ENCODE results near the gene SLC46A1.

The SLC46A1 gene

GRCh38 chr17:28390984-28391383 is 15.0 kb downstream of the SLC46A1 start:
- TF ChIP-seq ZFP3 (CRISPR knock-in tag; IDR thresholded peaks at IDR 0.05) (no peak), CSDC2 (CRISPR knock-in tag; IDR thresholded peaks at IDR 0.05) (no peak), BACH2 (CRISPR knock-in tag; IDR thresholded peaks at IDR 0.05; ENCODE audit: borderline replicate concordance) (no peak), ZNF70 (CRISPR knock-in tag; IDR thresholded peaks at IDR 0.05) (no peak), ISL1 (CRISPR knock-in tag; IDR thresholded peaks at IDR 0.05) (no peak), TSHZ2 (CRISPR knock-in tag; IDR thresholded peaks at IDR 0.05) (no peak), TOX (CRISPR knock-in tag; IDR thresholded peaks at IDR 0.05; ENCODE audit: borderline replicate concordance) (no peak), SNAI2 (CRISPR knock-in tag; IDR thresholded peaks at IDR 0.05) (no peak), RARB (CRISPR knock-in tag; IDR thresholded peaks at IDR 0.05) (no peak), ZNF565 (CRISPR knock-in tag; conservative IDR thresholded peaks at IDR 0.05; ENCODE audit: low read depth) (no peak), CSRNP3 (CRISPR knock-in tag; IDR thresholded peaks at IDR 0.05) (no peak)
- TF ChIP-seq, protein P1, sequence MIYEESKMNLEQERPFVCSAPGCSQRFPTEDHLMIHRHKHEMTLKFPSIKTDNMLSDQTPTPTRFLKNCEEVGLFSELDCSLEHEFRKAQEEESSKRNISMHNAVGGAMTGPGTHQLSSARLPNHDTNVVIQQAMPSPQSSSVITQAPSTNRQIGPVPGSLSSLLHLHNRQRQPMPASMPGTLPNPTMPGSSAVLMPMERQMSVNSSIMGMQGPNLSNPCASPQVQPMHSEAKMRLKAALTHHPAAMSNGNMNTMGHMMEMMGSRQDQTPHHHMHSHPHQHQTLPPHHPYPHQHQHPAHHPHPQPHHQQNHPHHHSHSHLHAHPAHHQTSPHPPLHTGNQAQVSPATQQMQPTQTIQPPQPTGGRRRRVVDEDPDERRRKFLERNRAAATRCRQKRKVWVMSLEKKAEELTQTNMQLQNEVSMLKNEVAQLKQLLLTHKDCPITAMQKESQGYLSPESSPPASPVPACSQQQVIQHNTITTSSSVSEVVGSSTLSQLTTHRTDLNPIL (CRISPR knock-in tag; IDR thresholded peaks at IDR 0.05; ENCODE audit: low read depth): no peak
- TF ChIP-seq, protein P2, sequence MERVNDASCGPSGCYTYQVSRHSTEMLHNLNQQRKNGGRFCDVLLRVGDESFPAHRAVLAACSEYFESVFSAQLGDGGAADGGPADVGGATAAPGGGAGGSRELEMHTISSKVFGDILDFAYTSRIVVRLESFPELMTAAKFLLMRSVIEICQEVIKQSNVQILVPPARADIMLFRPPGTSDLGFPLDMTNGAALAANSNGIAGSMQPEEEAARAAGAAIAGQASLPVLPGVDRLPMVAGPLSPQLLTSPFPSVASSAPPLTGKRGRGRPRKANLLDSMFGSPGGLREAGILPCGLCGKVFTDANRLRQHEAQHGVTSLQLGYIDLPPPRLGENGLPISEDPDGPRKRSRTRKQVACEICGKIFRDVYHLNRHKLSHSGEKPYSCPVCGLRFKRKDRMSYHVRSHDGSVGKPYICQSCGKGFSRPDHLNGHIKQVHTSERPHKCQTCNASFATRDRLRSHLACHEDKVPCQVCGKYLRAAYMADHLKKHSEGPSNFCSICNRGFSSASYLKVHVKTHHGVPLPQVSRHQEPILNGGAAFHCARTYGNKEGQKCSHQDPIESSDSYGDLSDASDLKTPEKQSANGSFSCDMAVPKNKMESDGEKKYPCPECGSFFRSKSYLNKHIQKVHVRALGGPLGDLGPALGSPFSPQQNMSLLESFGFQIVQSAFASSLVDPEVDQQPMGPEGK (CRISPR knock-in tag; IDR thresholded peaks at IDR 0.05; ENCODE audit: borderline replicate concordance): no peak
- TF ChIP-seq, protein P3, sequence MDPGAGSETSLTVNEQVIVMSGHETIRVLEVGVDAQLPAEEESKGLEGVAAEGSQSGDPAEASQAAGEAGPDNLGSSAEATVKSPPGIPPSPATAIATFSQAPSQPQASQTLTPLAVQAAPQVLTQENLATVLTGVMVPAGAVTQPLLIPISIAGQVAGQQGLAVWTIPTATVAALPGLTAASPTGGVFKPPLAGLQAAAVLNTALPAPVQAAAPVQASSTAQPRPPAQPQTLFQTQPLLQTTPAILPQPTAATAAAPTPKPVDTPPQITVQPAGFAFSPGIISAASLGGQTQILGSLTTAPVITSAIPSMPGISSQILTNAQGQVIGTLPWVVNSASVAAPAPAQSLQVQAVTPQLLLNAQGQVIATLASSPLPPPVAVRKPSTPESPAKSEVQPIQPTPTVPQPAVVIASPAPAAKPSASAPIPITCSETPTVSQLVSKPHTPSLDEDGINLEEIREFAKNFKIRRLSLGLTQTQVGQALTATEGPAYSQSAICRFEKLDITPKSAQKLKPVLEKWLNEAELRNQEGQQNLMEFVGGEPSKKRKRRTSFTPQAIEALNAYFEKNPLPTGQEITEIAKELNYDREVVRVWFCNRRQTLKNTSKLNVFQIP (CRISPR knock-in tag; IDR thresholded peaks at IDR 0.05; ENCODE audit: borderline replicate concordance, low read depth): no peak
- no peak for ATAC-seq

GRCh38 chr17:28390563-28390962 is 15.4 kb downstream of the SLC46A1 start:
- TF ChIP-seq RARB (CRISPR knock-in tag; IDR thresholded peaks at IDR 0.05): no peak
- no peak for TF ChIP-seq TCF4 (CRISPR knock-in tag; IDR thresholded peaks at IDR 0.05; ENCODE audit: borderline replicate concordance)
- TF ChIP-seq ZFP30 (CRISPR knock-in tag; IDR thresholded peaks at IDR 0.05): no peak
- TF ChIP-seq, protein P1 (CRISPR knock-in tag; IDR thresholded peaks at IDR 0.05; ENCODE audit: low read depth): no peak
- no peak for TF ChIP-seq ZFP3 (CRISPR knock-in tag; IDR thresholded peaks at IDR 0.05)
- TF ChIP-seq ZNF565 (CRISPR knock-in tag; conservative IDR thresholded peaks at IDR 0.05; ENCODE audit: low read depth): no peak
- no peak for TF ChIP-seq ZNF70 (CRISPR knock-in tag; IDR thresholded peaks at IDR 0.05)
- TF ChIP-seq BACH2 (CRISPR knock-in tag; IDR thresholded peaks at IDR 0.05; ENCODE audit: borderline replicate concordance): no peak
- TF ChIP-seq TOX (CRISPR knock-in tag; IDR thresholded peaks at IDR 0.05; ENCODE audit: borderline replicate concordance): no peak
- no peak for ATAC-seq

DNA sequence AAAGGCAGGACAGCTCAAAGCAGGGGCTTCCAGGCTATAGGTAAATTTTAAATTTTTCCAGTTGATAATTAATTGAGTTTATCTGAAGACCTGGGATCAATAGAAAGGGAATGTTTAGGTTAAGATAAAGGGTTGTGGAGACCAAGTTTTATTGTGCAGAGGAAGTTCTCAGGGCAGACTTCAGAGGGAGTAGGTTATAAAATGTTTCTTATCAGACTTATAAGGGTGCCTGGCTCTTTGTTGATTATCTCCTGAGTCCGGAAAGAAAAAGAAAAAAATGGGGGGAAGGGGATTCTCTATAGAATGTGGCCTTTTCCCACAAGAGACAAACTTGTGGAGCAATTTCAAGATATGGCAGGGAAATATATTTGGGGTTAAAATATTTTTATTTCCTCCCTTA is 15.9 kb downstream of the SLC46A1 start:
- ATAC-seq: no peak
- TF ChIP-seq ARNTL (CRISPR knock-in tag; IDR thresholded peaks at IDR 0.05; ENCODE audit: borderline replicate concordance, low read depth) (no peak), GLIS3 (CRISPR knock-in tag; IDR thresholded peaks at IDR 0.05) (no peak), ISL1 (CRISPR knock-in tag; IDR thresholded peaks at IDR 0.05) (no peak), BACH2 (CRISPR knock-in tag; IDR thresholded peaks at IDR 0.05; ENCODE audit: borderline replicate concordance) (no peak), TCF4 (CRISPR knock-in tag; IDR thresholded peaks at IDR 0.05; ENCODE audit: borderline replicate concordance) (no peak), TOX (CRISPR knock-in tag; IDR thresholded peaks at IDR 0.05; ENCODE audit: borderline replicate concordance) (no peak), CSDC2 (CRISPR knock-in tag; IDR thresholded peaks at IDR 0.05) (no peak), TSHZ2 (CRISPR knock-in tag; IDR thresholded peaks at IDR 0.05) (no peak), ZNF70 (CRISPR knock-in tag; IDR thresholded peaks at IDR 0.05) (no peak)
- TF ChIP-seq, protein P1 (CRISPR knock-in tag; IDR thresholded peaks at IDR 0.05; ENCODE audit: low read depth): no peak
- TF ChIP-seq, protein P2 (CRISPR knock-in tag; IDR thresholded peaks at IDR 0.05; ENCODE audit: borderline replicate concordance): no peak

Measured in SK-N-SH treated with all-trans-retinoic acid at 6 μM for 48 hours (cell line).